GM12892 (cell line): ENCODE measurements around the gene GTPBP4.

Experiments used
- POLR2A ChIP-seq: IDR thresholded peaks from 2 replicates; pipeline ENCODE4 v1.6.1; 2011; ENCODE audit warnings: low read depth, low read length, control low read depth
- POLR2AphosphoS5 ChIP-seq: IDR thresholded peaks from 2 replicates; pipeline ENCODE4 v1.6.1; 2011; ENCODE audit warnings: low read depth, low read length, control low read depth

GRCh38 chr10:1006573-1006972 is 18.3 kb downstream of the GTPBP4 start:
- TF ChIP-seq POLR2A (no peak), POLR2AphosphoS5 (no peak)
